H9 (cell line): Measurements from ENCODE around the gene VWA8. TPM values are rescaled to one million over a fixed set of nuclear protein-coding genes. Genes with fewer than 3 reads are reported as not detected.

Source experiments
- DNase-seq: peaks from one replicate; pipeline ENCODE4 v3.0.0-alpha.2; 2017
- H2AFZ ChIP-seq: one replicate; pipeline ENCODE4 v1.6.1; 2013; ENCODE audit warnings: mild to moderate bottlenecking, low read length, control low read depth, moderate library complexity
- H2AK5ac ChIP-seq: 2 replicates; pipeline ENCODE4 v1.6.1; 2013; ENCODE audit warnings: low read length, control low read depth, mixed read lengths; ENCODE audit not compliant: insufficient read length
- H2BK120ac ChIP-seq: one replicate; pipeline ENCODE4 v1.6.1; 2013; ENCODE audit warnings: low read depth, mild to moderate bottlenecking, low read length, control low read depth, inconsistent platforms; ENCODE audit not compliant: poor library complexity, severe bottlenecking
- H2BK12ac ChIP-seq: 2 replicates; pipeline ENCODE4 v1.6.1; 2013; ENCODE audit warnings: low read length, control low read depth, mixed read lengths, low read depth; ENCODE audit not compliant: insufficient read length
- H2BK15ac ChIP-seq: 2 replicates; pipeline ENCODE4 v1.6.1; 2013; ENCODE audit warnings: low read depth, low read length, control low read depth
- H2BK20ac ChIP-seq: one replicate; pipeline ENCODE4 v1.6.1; 2013; ENCODE audit warnings: low read depth, mild to moderate bottlenecking, low read length, control low read depth, inconsistent platforms; ENCODE audit not compliant: poor library complexity, severe bottlenecking
- H2BK5ac ChIP-seq: 2 replicates; pipeline ENCODE4 v1.6.1; 2013; ENCODE audit warnings: low read length, control low read depth, mixed read lengths; ENCODE audit not compliant: insufficient read length
- H3K14ac ChIP-seq: 2 replicates; pipeline ENCODE4 v1.6.1; 2013; ENCODE audit warnings: low read length, control low read depth; ENCODE audit not compliant: insufficient read depth
- H3K18ac ChIP-seq: 2 replicates; pipeline ENCODE4 v1.6.1; 2013; ENCODE audit warnings: low read depth, mild to moderate bottlenecking, mixed read lengths, low read length, control low read depth; ENCODE audit not compliant: insufficient read length
- H3K23ac ChIP-seq: 2 replicates; pipeline ENCODE4 v1.6.1; 2013; ENCODE audit warnings: low read length, control low read depth, mixed read lengths, low read depth; ENCODE audit not compliant: insufficient read length
- H3K23me2 ChIP-seq: 2 replicates; pipeline ENCODE4 v1.6.1; 2013; ENCODE audit warnings: low read depth, mild to moderate bottlenecking, mixed read lengths, low read length, control low read depth; ENCODE audit not compliant: insufficient read length, poor library complexity, severe bottlenecking
- H3K27ac ChIP-seq: 2 replicates; pipeline ENCODE4 v1.5.1; 2013; ENCODE audit warnings: low read length, control low read depth, mixed read lengths, low read depth; ENCODE audit not compliant: insufficient read length
- H3K27me3 ChIP-seq: 2 replicates; pipeline ENCODE4 v1.6.1; 2013; ENCODE audit warnings: low read length, control low read depth, inconsistent platforms; ENCODE audit not compliant: insufficient read depth
- H3K4ac ChIP-seq: 2 replicates; pipeline ENCODE4 v1.6.1; 2013; ENCODE audit warnings: low read depth, mild to moderate bottlenecking, control low read depth, inconsistent platforms, low read length, moderate library complexity
- H3K4me1 ChIP-seq: 2 replicates; pipeline ENCODE4 v1.6.1; 2013; ENCODE audit warnings: low read length, control low read depth, inconsistent platforms; ENCODE audit not compliant: insufficient read depth
- H3K4me2 ChIP-seq: 2 replicates; pipeline ENCODE4 v1.6.1; 2013; ENCODE audit warnings: low read length, control low read depth, mixed read lengths; ENCODE audit not compliant: insufficient read length, insufficient read depth
- H3K56ac ChIP-seq: 2 replicates; pipeline ENCODE4 v1.6.1; 2013; ENCODE audit warnings: low read depth, mild to moderate bottlenecking, mixed read lengths, low read length, control low read depth; ENCODE audit not compliant: insufficient read length
- H3K79me1 ChIP-seq: 2 replicates; pipeline ENCODE4 v1.6.1; 2013; ENCODE audit warnings: low read depth, mild to moderate bottlenecking, moderate library complexity, low read length, control low read depth, inconsistent platforms; ENCODE audit not compliant: insufficient read depth, poor library complexity, severe bottlenecking
- H3K79me2 ChIP-seq: 2 replicates; pipeline ENCODE4 v1.6.1; 2013; ENCODE audit warnings: low read length, control low read depth, inconsistent platforms; ENCODE audit not compliant: insufficient read depth
- H3K9ac ChIP-seq: 2 replicates; pipeline ENCODE4 v1.6.1; 2013; ENCODE audit warnings: low read length, control low read depth, mixed read lengths; ENCODE audit not compliant: insufficient read length; ENCODE audit errors: extremely low read depth
- H3K9me3 ChIP-seq: one replicate; pipeline ENCODE4 v1.6.1; 2013; ENCODE audit warnings: low read depth, low read length, inconsistent platforms; ENCODE audit not compliant: control insufficient read depth
- H3T11ph ChIP-seq: one replicate; pipeline ENCODE4 v1.6.1; 2013; ENCODE audit warnings: mild to moderate bottlenecking, low read length, control low read depth, inconsistent platforms
- H4K20me1 ChIP-seq: one replicate; pipeline ENCODE4 v1.6.1; 2013; ENCODE audit not compliant: control insufficient read depth, insufficient read length, insufficient read depth
- H4K5ac ChIP-seq: 2 replicates; pipeline ENCODE4 v1.6.1; 2013; ENCODE audit warnings: low read depth, mild to moderate bottlenecking, mixed read lengths, low read length, control low read depth; ENCODE audit not compliant: insufficient read length
- H4K8ac ChIP-seq: replicated peaks from 2 replicates; pipeline ENCODE4 v1.6.1; 2013; ENCODE audit warnings: low read length, control low read depth, mixed read lengths, low read depth; ENCODE audit not compliant: insufficient read length
- H4K91ac ChIP-seq: 2 replicates; pipeline ENCODE4 v1.6.1; 2013; ENCODE audit warnings: low read depth, mild to moderate bottlenecking, moderate library complexity, mixed read lengths, low read length, control low read depth; ENCODE audit not compliant: insufficient read length
- H3K27ac Mint-ChIP-seq, 3 experiments: 2 replicates in 2 of 3; 3 replicates in 1 of 3; pipeline ENCODE4 v1.8.0; 2020 to 2021; ENCODE audit warnings: mixed read lengths in 3 of 3, mild to moderate bottlenecking in 1 of 3, moderate library complexity in 1 of 3
- H3K27me3 Mint-ChIP-seq: 2 replicates; pipeline ENCODE4 v1.8.0; 2021; ENCODE audit warnings: low read depth, mild to moderate bottlenecking, moderate library complexity, mixed read lengths
- H3K36me3 Mint-ChIP-seq, 3 experiments: 2 replicates in 2 of 3; 3 replicates in 1 of 3; pipeline ENCODE4 v1.8.0; 2020 to 2021; ENCODE audit warnings: low read depth in 3 of 3, mixed read lengths in 3 of 3; ENCODE audit not compliant: insufficient read depth in 1 of 3
- H3K4me1 Mint-ChIP-seq, 2 experiments: 2 replicates each; pipeline ENCODE4 v1.8.0; 2020; ENCODE audit warnings: mixed read lengths in 2 of 2
- H3K4me3 Mint-ChIP-seq, 2 experiments: 2 replicates in 1 of 2; 3 replicates in 1 of 2; pipeline ENCODE4 v1.8.0; 2020 to 2021; ENCODE audit warnings: mild to moderate bottlenecking in 2 of 2, mixed read lengths in 2 of 2, moderate library complexity in 1 of 2
- H3K9me3 Mint-ChIP-seq, 2 experiments: 2 replicates in 1 of 2; 3 replicates in 1 of 2; pipeline ENCODE4 v1.8.0; 2020; ENCODE audit warnings: mild to moderate bottlenecking in 2 of 2, mixed read lengths in 2 of 2, moderate library complexity in 1 of 2
- WGBS: extraction: QIAGEN DNeasy Blood & Tissue Kit; methylation state at CpG from one replicate; pipeline ENCODE4 v1.1.7; 2013; ENCODE audit warnings: missing lambda C conversion rate, low lambda C conversion rate, mixed read lengths; ENCODE audit not compliant: insufficient read length; ENCODE audit errors: extremely low coverage; 5-methylcytosine and 5-hydroxymethylcytosine counted together
- total RNA-seq: library from RNA; stranded (reverse); gene quantifications from 2 replicates; pipeline ENCODE4 v1.2.1, GENCODE V29; 2021
- TF ChIP-seq, protein P1 (sequence below): fragments of 200-600 bp; sonication (generic); conservative IDR thresholded peaks from 3 replicates; pipeline ENCODE4 v1.8.0; 2021; ENCODE audit warnings: antibody characterized with exemption, mild to moderate bottlenecking

The VWA8 gene
- total RNA-seq, 1 experiment from 2014 or later = 17.4 TPM

DNA sequence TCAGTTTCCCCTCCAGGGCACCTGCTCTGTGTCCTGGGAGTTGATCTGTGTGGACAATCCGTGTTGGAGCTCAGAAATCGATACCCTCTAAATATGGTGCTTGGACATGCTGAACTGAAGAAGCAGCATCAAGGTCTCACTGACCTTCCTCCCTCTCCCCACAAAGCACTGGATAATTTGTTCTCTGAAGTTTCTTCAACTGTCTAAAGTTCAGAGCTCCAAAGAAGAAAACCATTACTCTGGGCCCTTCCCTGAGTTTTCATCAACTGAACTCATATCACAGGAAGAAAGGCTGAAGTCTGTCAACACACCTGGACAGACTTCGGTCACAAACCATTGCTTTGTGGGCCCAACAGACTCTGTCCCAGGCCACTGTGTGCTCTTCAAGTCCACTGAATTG lies 371.5 kb downstream of the VWA8 start:
- H3K23ac ChIP-seq = no peak overlapping the region
- H3K9ac ChIP-seq = no peak overlapping the region
- H3K9me3 Mint-ChIP-seq = no peaks in the 10 kb centered on the region; a peak in 1 of 5 replicates
- TF ChIP-seq, protein P1, sequence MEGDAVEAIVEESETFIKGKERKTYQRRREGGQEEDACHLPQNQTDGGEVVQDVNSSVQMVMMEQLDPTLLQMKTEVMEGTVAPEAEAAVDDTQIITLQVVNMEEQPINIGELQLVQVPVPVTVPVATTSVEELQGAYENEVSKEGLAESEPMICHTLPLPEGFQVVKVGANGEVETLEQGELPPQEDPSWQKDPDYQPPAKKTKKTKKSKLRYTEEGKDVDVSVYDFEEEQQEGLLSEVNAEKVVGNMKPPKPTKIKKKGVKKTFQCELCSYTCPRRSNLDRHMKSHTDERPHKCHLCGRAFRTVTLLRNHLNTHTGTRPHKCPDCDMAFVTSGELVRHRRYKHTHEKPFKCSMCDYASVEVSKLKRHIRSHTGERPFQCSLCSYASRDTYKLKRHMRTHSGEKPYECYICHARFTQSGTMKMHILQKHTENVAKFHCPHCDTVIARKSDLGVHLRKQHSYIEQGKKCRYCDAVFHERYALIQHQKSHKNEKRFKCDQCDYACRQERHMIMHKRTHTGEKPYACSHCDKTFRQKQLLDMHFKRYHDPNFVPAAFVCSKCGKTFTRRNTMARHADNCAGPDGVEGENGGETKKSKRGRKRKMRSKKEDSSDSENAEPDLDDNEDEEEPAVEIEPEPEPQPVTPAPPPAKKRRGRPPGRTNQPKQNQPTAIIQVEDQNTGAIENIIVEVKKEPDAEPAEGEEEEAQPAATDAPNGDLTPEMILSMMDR = no peak
- H3K23me2 ChIP-seq = no peaks in the 10 kb centered on the region
- H3K27me3 ChIP-seq = no peaks in the 10 kb centered on the region
- no peak overlapping the region for H3K4ac ChIP-seq
- DNase-seq = no peak
- H3K27me3 Mint-ChIP-seq = no peaks in the 10 kb centered on the region
- no peaks in the 10 kb centered on the region for H4K20me1 ChIP-seq
- H3K18ac ChIP-seq = no peak overlapping the region
- no peak overlapping the region for H2BK20ac ChIP-seq
- H4K5ac ChIP-seq = no peak overlapping the region
- H3K27ac ChIP-seq = no peak overlapping the region
- no peak overlapping the region for H3K4me3 Mint-ChIP-seq
- H2BK15ac ChIP-seq = no peak overlapping the region; the same call in 1 of the 2 replicates
- H2AFZ ChIP-seq = no peak overlapping the region
- no CpG with 5 or more reads among the region's 3 CpGs for WGBS
- H2BK5ac ChIP-seq = no peak overlapping the region
- H2AK5ac ChIP-seq = no peak overlapping the region
- H3K9me3 ChIP-seq = no peaks in the 10 kb centered on the region
- peaks cover 4 to 12% (median 7%) of the 10 kb centered on the region in 3 experiments; a peak in 6 of 7 replicates for H3K36me3 Mint-ChIP-seq
- peaks cover 10 to 14% of the 10 kb centered on the region in 2 experiments for H3K4me1 Mint-ChIP-seq
- no peak overlapping the region for H2BK120ac ChIP-seq
- H3K4me2 ChIP-seq = no peak overlapping the region
- H3K79me2 ChIP-seq = no peaks in the 10 kb centered on the region
- no peaks in the 10 kb centered on the region for H3K79me1 ChIP-seq
- no peak overlapping the region for H3T11ph ChIP-seq
- H3K27ac Mint-ChIP-seq = peak overlapping the region in 1 of 3 experiments; percentile 8; a peak in 2 of 7 replicates
- H4K91ac ChIP-seq = no peak overlapping the region
- no peak overlapping the region for H2BK12ac ChIP-seq
- H3K56ac ChIP-seq = no peak overlapping the region
- no peaks in the 10 kb centered on the region for H3K4me1 ChIP-seq
- no peak overlapping the region for H4K8ac ChIP-seq
- H3K14ac ChIP-seq = no peak overlapping the region
